ENCODE measurements around the gene TXNL4A. TPM values are rescaled to one million over a fixed set of nuclear protein-coding genes. Genes with fewer than 3 reads are reported as not detected.
"Not testable (repeated sequence)": the region's sequence is repeated elsewhere in the genome, so short reads cannot be mapped to it uniquely, and the experiment has no call there.

Gene TXNL4A
- total RNA-seq, 1 donor from 2014 or later: 144 TPM

GRCh38 chr18:79962835-79963657, 25.3 kb downstream of the TXNL4A start:
- H3K27ac Mint-ChIP-seq (ENCODE audit: unreplicated experiment): no peak overlapping the region
- H3K27me3 Mint-ChIP-seq (ENCODE audit: low read depth): peaks cover 35% of the 10 kb centered on the region
- no peak for DNase-seq (ENCODE audit: low read depth, low spot score)

GRCh38 chr18:79962311-79962710, 26.1 kb downstream of the TXNL4A start:
- peaks cover 27% of the 10 kb centered on the region for H3K4me1 Mint-ChIP-seq
- no peak overlapping the region for H3K27ac Mint-ChIP-seq (ENCODE audit: unreplicated experiment)
- no peak for DNase-seq (ENCODE audit: low read depth, low spot score)
- no peaks in the 10 kb centered on the region for H3K9me3 Mint-ChIP-seq
- peaks cover 35% of the 10 kb centered on the region for H3K27me3 Mint-ChIP-seq (ENCODE audit: low read depth)
- no peak overlapping the region for H3K4me3 Mint-ChIP-seq
- H3K36me3 Mint-ChIP-seq (ENCODE audit: low read depth): peaks cover 2% of the 10 kb centered on the region
- TF ChIP-seq, protein P1, sequence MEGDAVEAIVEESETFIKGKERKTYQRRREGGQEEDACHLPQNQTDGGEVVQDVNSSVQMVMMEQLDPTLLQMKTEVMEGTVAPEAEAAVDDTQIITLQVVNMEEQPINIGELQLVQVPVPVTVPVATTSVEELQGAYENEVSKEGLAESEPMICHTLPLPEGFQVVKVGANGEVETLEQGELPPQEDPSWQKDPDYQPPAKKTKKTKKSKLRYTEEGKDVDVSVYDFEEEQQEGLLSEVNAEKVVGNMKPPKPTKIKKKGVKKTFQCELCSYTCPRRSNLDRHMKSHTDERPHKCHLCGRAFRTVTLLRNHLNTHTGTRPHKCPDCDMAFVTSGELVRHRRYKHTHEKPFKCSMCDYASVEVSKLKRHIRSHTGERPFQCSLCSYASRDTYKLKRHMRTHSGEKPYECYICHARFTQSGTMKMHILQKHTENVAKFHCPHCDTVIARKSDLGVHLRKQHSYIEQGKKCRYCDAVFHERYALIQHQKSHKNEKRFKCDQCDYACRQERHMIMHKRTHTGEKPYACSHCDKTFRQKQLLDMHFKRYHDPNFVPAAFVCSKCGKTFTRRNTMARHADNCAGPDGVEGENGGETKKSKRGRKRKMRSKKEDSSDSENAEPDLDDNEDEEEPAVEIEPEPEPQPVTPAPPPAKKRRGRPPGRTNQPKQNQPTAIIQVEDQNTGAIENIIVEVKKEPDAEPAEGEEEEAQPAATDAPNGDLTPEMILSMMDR (conservative IDR thresholded peaks at IDR 0.05): no peak

More at GRCh38 chr18:79962835-79963657, 25.3 kb downstream of the TXNL4A start:
- TF ChIP-seq, protein P1 (conservative IDR thresholded peaks at IDR 0.05): no peak
- no peaks in the 10 kb centered on the region for H3K9me3 Mint-ChIP-seq
- peaks cover 27% of the 10 kb centered on the region for H3K4me1 Mint-ChIP-seq
- peaks cover 2% of the 10 kb centered on the region for H3K36me3 Mint-ChIP-seq (ENCODE audit: low read depth)
- peak overlapping the region; percentile 51 for H3K4me3 Mint-ChIP-seq

DNA sequence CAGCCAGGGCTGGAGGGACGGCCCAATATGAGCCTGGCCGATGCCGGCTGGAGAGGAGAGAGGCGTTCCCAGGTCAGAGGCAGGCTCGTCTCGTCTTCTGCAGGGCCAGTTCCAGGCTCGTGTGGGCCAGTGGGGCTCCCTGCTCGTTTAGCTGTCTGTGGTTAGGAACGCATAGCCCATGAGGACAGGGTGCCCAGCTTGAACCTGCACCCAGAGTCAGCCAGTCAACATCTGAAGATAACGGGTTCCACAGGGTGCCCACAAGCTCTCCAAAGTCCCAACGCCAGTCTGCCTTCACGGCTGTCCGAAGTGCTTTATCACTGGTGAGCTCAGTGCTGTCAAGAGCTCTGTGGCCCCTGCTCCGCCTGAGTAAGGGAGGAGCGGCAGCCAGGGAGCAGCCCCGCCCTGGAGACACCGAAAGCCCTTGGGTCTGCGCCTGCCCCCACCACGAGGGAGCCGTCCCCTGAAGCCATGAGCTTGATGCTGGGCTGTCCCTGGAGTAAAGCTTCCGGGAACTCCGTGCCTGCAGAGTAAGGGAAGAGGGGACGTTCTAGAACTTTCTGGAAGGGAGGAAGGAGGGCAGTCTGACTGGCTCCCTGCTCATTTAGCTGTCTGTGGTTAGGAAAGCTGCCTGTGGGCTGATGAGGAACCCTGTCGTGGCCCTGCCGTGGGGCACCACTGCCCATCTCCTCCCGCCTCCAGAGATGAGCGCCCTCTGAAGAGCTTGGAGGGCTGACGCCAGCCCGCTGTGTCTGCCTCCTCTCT, 26.7 kb downstream of the TXNL4A start:
- DNase-seq (ENCODE audit: low read depth, low spot score): no peak
- H3K27ac Mint-ChIP-seq (ENCODE audit: unreplicated experiment): no peak overlapping the region
- TF ChIP-seq, protein P1 (conservative IDR thresholded peaks at IDR 0.05): no peak
- no peaks in the 10 kb centered on the region for H3K9me3 Mint-ChIP-seq
- no peak overlapping the region for H3K4me3 Mint-ChIP-seq
- H3K27me3 Mint-ChIP-seq (ENCODE audit: low read depth): peaks cover 35% of the 10 kb centered on the region
- H3K4me1 Mint-ChIP-seq: peaks cover 27% of the 10 kb centered on the region
- peaks cover 2% of the 10 kb centered on the region for H3K36me3 Mint-ChIP-seq (ENCODE audit: low read depth)

GRCh38 chr18:79960921-79961526, 27.3 kb downstream of the TXNL4A start:
- no peak overlapping the region for H3K27ac Mint-ChIP-seq (ENCODE audit: unreplicated experiment)
- no peak for DNase-seq (ENCODE audit: low read depth, low spot score)
- H3K4me3 Mint-ChIP-seq: peak overlapping the region; percentile 57
- TF ChIP-seq, protein P1 (conservative IDR thresholded peaks at IDR 0.05): no peak
- H3K4me1 Mint-ChIP-seq: peaks cover 27% of the 10 kb centered on the region
- peaks cover 2% of the 10 kb centered on the region for H3K36me3 Mint-ChIP-seq (ENCODE audit: low read depth)
- H3K9me3 Mint-ChIP-seq: no peaks in the 10 kb centered on the region
- H3K27me3 Mint-ChIP-seq (ENCODE audit: low read depth): peaks cover 39% of the 10 kb centered on the region

GRCh38 chr18:79960161-79960801, 28.1 kb downstream of the TXNL4A start:
- not testable (repeated sequence) for DNase-seq (ENCODE audit: low read depth, low spot score); H3K36me3 Mint-ChIP-seq (ENCODE audit: low read depth); H3K9me3 Mint-ChIP-seq; H3K27ac Mint-ChIP-seq (ENCODE audit: unreplicated experiment)
- Mint-ChIP-seq H3K4me3 (peak overlapping the region; percentile 57), H3K27me3 (ENCODE audit: low read depth) (peaks cover 42% of the 10 kb centered on the region), H3K4me1 (peaks cover 22% of the 10 kb centered on the region)
